ENCODE measurements around the gene PCDHGB5. TPM values are rescaled to one million over a fixed set of nuclear protein-coding genes. Genes with fewer than 3 reads are reported as not detected.
"Not testable (repeated sequence)": the region's sequence is repeated elsewhere in the genome, so short reads cannot be mapped to it uniquely, and the experiment has no call there.

The PCDHGB5 gene
- total and polyA plus RNA-seq, 2 experiments from 2014 or later = 0.17 to 0.30 TPM

GRCh38 chr5:141431286-141431685 lies 33.5 kb downstream of the PCDHGB5 start:
- peaks cover 9% of the 10 kb centered on the region for H3K36me3 ChIP-seq (replicated peaks; ENCODE audit: insufficient read depth, low read depth)
- peaks cover 10% of the 10 kb centered on the region for H3K79me2 ChIP-seq
- no peak overlapping the region for H2AFZ ChIP-seq
- WGBS (ENCODE audit: low lambda C conversion rate, missing lambda C conversion rate) = 99% methylated on average over 37 of the region's 37 CpGs
- DNase-seq (ENCODE audit: low spot score) = no peak
- peaks cover 64% of the 10 kb centered on the region for H3K9me3 ChIP-seq (ENCODE audit: low read depth)
- H3K27ac ChIP-seq = no peak overlapping the region
- no peaks in the 10 kb centered on the region for H3K27me3 ChIP-seq
- H3K4me2 ChIP-seq = no peak overlapping the region
- H3K9me2 ChIP-seq (replicated peaks; ENCODE audit: insufficient read depth) = no peaks in the 10 kb centered on the region
- H3K4me1 ChIP-seq (ENCODE audit: insufficient read depth) = no peaks in the 10 kb centered on the region
- H3K4me3 ChIP-seq = no peak overlapping the region
- TF ChIP-seq, protein P1, sequence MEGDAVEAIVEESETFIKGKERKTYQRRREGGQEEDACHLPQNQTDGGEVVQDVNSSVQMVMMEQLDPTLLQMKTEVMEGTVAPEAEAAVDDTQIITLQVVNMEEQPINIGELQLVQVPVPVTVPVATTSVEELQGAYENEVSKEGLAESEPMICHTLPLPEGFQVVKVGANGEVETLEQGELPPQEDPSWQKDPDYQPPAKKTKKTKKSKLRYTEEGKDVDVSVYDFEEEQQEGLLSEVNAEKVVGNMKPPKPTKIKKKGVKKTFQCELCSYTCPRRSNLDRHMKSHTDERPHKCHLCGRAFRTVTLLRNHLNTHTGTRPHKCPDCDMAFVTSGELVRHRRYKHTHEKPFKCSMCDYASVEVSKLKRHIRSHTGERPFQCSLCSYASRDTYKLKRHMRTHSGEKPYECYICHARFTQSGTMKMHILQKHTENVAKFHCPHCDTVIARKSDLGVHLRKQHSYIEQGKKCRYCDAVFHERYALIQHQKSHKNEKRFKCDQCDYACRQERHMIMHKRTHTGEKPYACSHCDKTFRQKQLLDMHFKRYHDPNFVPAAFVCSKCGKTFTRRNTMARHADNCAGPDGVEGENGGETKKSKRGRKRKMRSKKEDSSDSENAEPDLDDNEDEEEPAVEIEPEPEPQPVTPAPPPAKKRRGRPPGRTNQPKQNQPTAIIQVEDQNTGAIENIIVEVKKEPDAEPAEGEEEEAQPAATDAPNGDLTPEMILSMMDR (IDR thresholded peaks at IDR 0.05; ENCODE audit: poor library complexity) = no peak
- TF ChIP-seq EZH2phosphoT487 (IDR thresholded peaks at IDR 0.05; ENCODE audit: low read depth, severe bottlenecking, unreplicated experiment) (no peak), EZH2 (IDR thresholded peaks at IDR 0.05; ENCODE audit: borderline replicate concordance) (no peak)
- H4K20me1 ChIP-seq (ENCODE audit: insufficient read depth, poor library complexity, severe bottlenecking) = no peaks in the 10 kb centered on the region

DNA sequence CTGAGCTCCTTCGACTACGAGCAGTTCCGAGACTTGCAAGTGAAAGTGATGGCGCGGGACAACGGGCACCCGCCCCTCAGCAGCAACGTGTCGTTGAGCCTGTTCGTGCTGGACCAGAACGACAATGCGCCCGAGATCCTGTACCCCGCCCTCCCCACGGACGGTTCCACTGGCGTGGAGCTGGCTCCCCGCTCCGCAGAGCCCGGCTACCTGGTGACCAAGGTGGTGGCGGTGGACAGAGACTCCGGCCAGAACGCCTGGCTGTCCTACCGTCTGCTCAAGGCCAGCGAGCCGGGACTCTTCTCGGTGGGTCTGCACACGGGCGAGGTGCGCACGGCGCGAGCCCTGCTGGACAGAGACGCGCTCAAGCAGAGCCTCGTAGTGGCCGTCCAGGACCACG lies 34.6 kb downstream of the PCDHGB5 start:
- not testable (repeated sequence) for H3K36me3 ChIP-seq (replicated peaks; ENCODE audit: insufficient read depth, low read depth); H3K4me1 ChIP-seq (ENCODE audit: insufficient read depth); H4K20me1 ChIP-seq (ENCODE audit: insufficient read depth, poor library complexity, severe bottlenecking); H3K9me2 ChIP-seq (replicated peaks; ENCODE audit: insufficient read depth); H3K27ac ChIP-seq; H3K4me2 ChIP-seq; H3K4me3 ChIP-seq; H3K27me3 ChIP-seq; DNase-seq (ENCODE audit: low spot score); H2AFZ ChIP-seq
- peaks cover 12% of the 10 kb centered on the region for H3K79me2 ChIP-seq
- peaks cover 58% of the 10 kb centered on the region for H3K9me3 ChIP-seq (ENCODE audit: low read depth)
- 98% methylated on average over 33 of the region's 38 CpGs for WGBS (ENCODE audit: low lambda C conversion rate, missing lambda C conversion rate)

DNA sequence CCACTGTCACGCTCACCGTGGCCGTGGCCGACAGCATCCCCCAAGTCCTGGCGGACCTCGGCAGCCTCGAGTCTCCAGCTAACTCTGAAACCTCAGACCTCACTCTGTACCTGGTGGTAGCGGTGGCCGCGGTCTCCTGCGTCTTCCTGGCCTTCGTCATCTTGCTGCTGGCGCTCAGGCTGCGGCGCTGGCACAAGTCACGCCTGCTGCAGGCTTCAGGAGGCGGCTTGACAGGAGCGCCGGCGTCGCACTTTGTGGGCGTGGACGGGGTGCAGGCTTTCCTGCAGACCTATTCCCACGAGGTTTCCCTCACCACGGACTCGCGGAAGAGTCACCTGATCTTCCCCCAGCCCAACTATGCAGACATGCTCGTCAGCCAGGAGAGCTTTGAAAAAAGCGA lies 35.0 kb downstream of the PCDHGB5 start:
- H3K4me3 ChIP-seq; H4K20me1 ChIP-seq (ENCODE audit: insufficient read depth, poor library complexity, severe bottlenecking); H2AFZ ChIP-seq; H3K27ac ChIP-seq; H3K9me2 ChIP-seq (replicated peaks; ENCODE audit: insufficient read depth); H3K27me3 ChIP-seq; H3K36me3 ChIP-seq (replicated peaks; ENCODE audit: insufficient read depth, low read depth); H3K4me2 ChIP-seq; DNase-seq (ENCODE audit: low spot score); H3K4me1 ChIP-seq (ENCODE audit: insufficient read depth): not testable (repeated sequence)
- Histone ChIP-seq H3K79me2 (peaks cover 12% of the 10 kb centered on the region), H3K9me3 (ENCODE audit: low read depth) (peaks cover 55% of the 10 kb centered on the region)
- WGBS (ENCODE audit: low lambda C conversion rate, missing lambda C conversion rate) = 96% methylated on average over 26 of the region's 29 CpGs

GRCh38 chr5:141434006-141434405 lies 36.3 kb downstream of the PCDHGB5 start:
- H3K27me3 ChIP-seq = no peaks in the 10 kb centered on the region
- H3K9me2 ChIP-seq (replicated peaks; ENCODE audit: insufficient read depth) = no peaks in the 10 kb centered on the region
- H3K4me3 ChIP-seq = no peak overlapping the region
- peaks cover 12% of the 10 kb centered on the region for H3K79me2 ChIP-seq
- no peak overlapping the region for H3K4me2 ChIP-seq
- no peaks in the 10 kb centered on the region for H4K20me1 ChIP-seq (ENCODE audit: insufficient read depth, poor library complexity, severe bottlenecking)
- no peak overlapping the region for H3K27ac ChIP-seq
- no peak overlapping the region for H2AFZ ChIP-seq
- TF ChIP-seq, protein P1 (IDR thresholded peaks at IDR 0.05; ENCODE audit: poor library complexity) = no peak
- TF ChIP-seq EZH2 (IDR thresholded peaks at IDR 0.05; ENCODE audit: borderline replicate concordance) = no peak
- TF ChIP-seq EZH2phosphoT487 (IDR thresholded peaks at IDR 0.05; ENCODE audit: low read depth, severe bottlenecking, unreplicated experiment) = no peak
- no peaks in the 10 kb centered on the region for H3K4me1 ChIP-seq (ENCODE audit: insufficient read depth)
- peaks cover 45% of the 10 kb centered on the region for H3K9me3 ChIP-seq (ENCODE audit: low read depth)
- no peak for DNase-seq (ENCODE audit: low spot score)
- WGBS (ENCODE audit: low lambda C conversion rate, missing lambda C conversion rate) = 93% methylated on average over 2 of the region's 2 CpGs
- peaks cover 5% of the 10 kb centered on the region for H3K36me3 ChIP-seq (replicated peaks; ENCODE audit: insufficient read depth, low read depth)
